Immature natural killer cell (primary cell): Measurements from ENCODE around the gene ERC1. TPM values are rescaled to one million over a fixed set of nuclear protein-coding genes. Genes with fewer than 3 reads are reported as not detected.
A peak's percentile ranks its signal among the peaks of the same experiment; 100 is the strongest.

Source experiments
- DNase-seq, 3 donors: peaks; one replicate each; pipeline ENCODE4 v3.0.0; 2022; ENCODE audit warnings: mixed read lengths in 1 of 3
- H3K27ac Mint-ChIP-seq, 6 donors: one replicate each; pipeline ENCODE4 v1.8.0; 2020; ENCODE audit warnings: mixed read lengths in 6 of 6, mild to moderate bottlenecking in 5 of 6, inconsistent platforms in 4 of 6, moderate library complexity in 3 of 6
- H3K27me3 Mint-ChIP-seq, 3 donors: one replicate each; pipeline ENCODE4 v1.8.0; 2020 to 2021; ENCODE audit warnings: low read depth in 3 of 3, mild to moderate bottlenecking in 3 of 3, mixed read lengths in 3 of 3, moderate library complexity in 3 of 3, inconsistent platforms in 1 of 3
- H3K36me3 Mint-ChIP-seq, 3 donors: one replicate each; pipeline ENCODE4 v1.8.0; 2020; ENCODE audit warnings: mixed read lengths in 3 of 3, inconsistent platforms in 2 of 3, mild to moderate bottlenecking in 2 of 3
- H3K4me1 Mint-ChIP-seq, 2 donors: one replicate each; pipeline ENCODE4 v1.8.0; 2020; ENCODE audit warnings: inconsistent platforms in 2 of 2, mild to moderate bottlenecking in 2 of 2, mixed read lengths in 2 of 2, moderate library complexity in 1 of 2
- H3K4me3 Mint-ChIP-seq, 5 donors: one replicate each; pipeline ENCODE4 v1.8.0; 2020; ENCODE audit warnings: mild to moderate bottlenecking in 5 of 5, mixed read lengths in 5 of 5, inconsistent platforms in 3 of 5, moderate library complexity in 3 of 5
- H3K9me3 Mint-ChIP-seq, 6 donors: one replicate each; pipeline ENCODE4 v1.8.0; 2020; ENCODE audit warnings: mild to moderate bottlenecking in 6 of 6, mixed read lengths in 6 of 6, inconsistent platforms in 4 of 6, moderate library complexity in 3 of 6
- polyA plus RNA-seq, 3 donors: library from polyadenylated mRNA; unstranded; fragments of 300-500 nt; fragmentation: Illumina TruSeq; gene quantifications; one replicate each; pipeline ENCODE4 v1.2.3, GENCODE V29; 2021

Gene ERC1
- polyA plus RNA-seq, 3 donors from 2014 or later: 1.7 to 14.0 (median 5.4) TPM

- H3K27me3 Mint-ChIP-seq: peaks cover 0 to 4% (median 3%) of the 10 kb centered on the region in 3 donors
- no peaks in the 10 kb centered on the region for H3K9me3 Mint-ChIP-seq
- peaks cover 0 to 4% (median 0%) of the 10 kb centered on the region in 3 donors for H3K36me3 Mint-ChIP-seq
- H3K4me3 Mint-ChIP-seq: no peak overlapping the region
- no peaks in the 10 kb centered on the region for H3K4me1 Mint-ChIP-seq
- no peak overlapping the region for H3K27ac Mint-ChIP-seq
- DNase-seq: no peak
These were observed 23.4 kb upstream of the ERC1 start for GRCh38 chr12:967641-968040.

- no peak for DNase-seq
- H3K4me1 Mint-ChIP-seq: no peaks in the 10 kb centered on the region
- H3K9me3 Mint-ChIP-seq: no peaks in the 10 kb centered on the region
These were observed 22.5 kb upstream of the ERC1 start for GRCh38 chr12:968545-968944.

GRCh38 chr12:969821-970220, 21.2 kb upstream of the ERC1 start:
- no peak for DNase-seq
- no peaks in the 10 kb centered on the region for H3K36me3 Mint-ChIP-seq
- no peak overlapping the region for H3K4me3 Mint-ChIP-seq

More at GRCh38 chr12:968545-968944, 22.5 kb upstream of the ERC1 start:
- Mint-ChIP-seq H3K27ac (no peak overlapping the region), H3K36me3 (peaks cover 0 to 3% (median 0%) of the 10 kb centered on the region in 3 donors), H3K27me3 (peaks cover 0 to 4% (median 3%) of the 10 kb centered on the region in 3 donors), H3K4me3 (no peak overlapping the region)

GRCh38 chr12:971991-972390, 19.0 kb upstream of the ERC1 start:
- no peak for DNase-seq
- no peaks in the 10 kb centered on the region for H3K27me3 Mint-ChIP-seq
- H3K4me1 Mint-ChIP-seq: no peaks in the 10 kb centered on the region
- no peak overlapping the region for H3K4me3 Mint-ChIP-seq
- no peaks in the 10 kb centered on the region for H3K9me3 Mint-ChIP-seq
- H3K36me3 Mint-ChIP-seq: no peaks in the 10 kb centered on the region
- H3K27ac Mint-ChIP-seq: no peak overlapping the region

More at GRCh38 chr12:969821-970220, 21.2 kb upstream of the ERC1 start:
- Mint-ChIP-seq H3K27ac (no peak overlapping the region), H3K4me1 (no peaks in the 10 kb centered on the region), H3K27me3 (peaks cover 0 to 3% (median 0%) of the 10 kb centered on the region in 3 donors), H3K9me3 (no peaks in the 10 kb centered on the region)

- Mint-ChIP-seq H3K4me1 (no peaks in the 10 kb centered on the region), H3K36me3 (no peaks in the 10 kb centered on the region), H3K9me3 (no peaks in the 10 kb centered on the region), H3K27ac (no peak overlapping the region), H3K27me3 (no peaks in the 10 kb centered on the region), H3K4me3 (no peak overlapping the region)
- no peak for DNase-seq
These were observed 16.7 kb upstream of the ERC1 start for GRCh38 chr12:974271-974862.

- no peak overlapping the region for H3K27ac Mint-ChIP-seq
These were observed 14.4 kb upstream of the ERC1 start for GRCh38 chr12:976644-977043.

GRCh38 chr12:977156-977555, 13.9 kb upstream of the ERC1 start:
- Mint-ChIP-seq H3K4me3 (no peak overlapping the region), H3K4me1 (no peaks in the 10 kb centered on the region), H3K27ac (no peak overlapping the region), H3K36me3 (no peaks in the 10 kb centered on the region), H3K9me3 (no peaks in the 10 kb centered on the region), H3K27me3 (no peaks in the 10 kb centered on the region)
- no peak for DNase-seq

More at GRCh38 chr12:976644-977043, 14.4 kb upstream of the ERC1 start:
- no peak overlapping the region for H3K4me3 Mint-ChIP-seq
- no peaks in the 10 kb centered on the region for H3K36me3 Mint-ChIP-seq
- no peaks in the 10 kb centered on the region for H3K9me3 Mint-ChIP-seq
- no peak for DNase-seq
- H3K4me1 Mint-ChIP-seq: no peaks in the 10 kb centered on the region
- H3K27me3 Mint-ChIP-seq: no peaks in the 10 kb centered on the region

- DNase-seq: no peak
- no peak overlapping the region for H3K4me3 Mint-ChIP-seq
- no peak overlapping the region for H3K27ac Mint-ChIP-seq
- H3K4me1 Mint-ChIP-seq: no peaks in the 10 kb centered on the region
- no peaks in the 10 kb centered on the region for H3K36me3 Mint-ChIP-seq
- H3K9me3 Mint-ChIP-seq: no peaks in the 10 kb centered on the region
- no peaks in the 10 kb centered on the region for H3K27me3 Mint-ChIP-seq
These were observed 11.7 kb upstream of the ERC1 start for GRCh38 chr12:979349-979748.

GRCh38 chr12:981176-981828, 9.7 kb upstream of the ERC1 start:
- Mint-ChIP-seq H3K9me3 (no peaks in the 10 kb centered on the region), H3K4me3 (no peak overlapping the region), H3K27me3 (no peaks in the 10 kb centered on the region), H3K36me3 (no peaks in the 10 kb centered on the region), H3K4me1 (no peaks in the 10 kb centered on the region), H3K27ac (no peak overlapping the region)
- DNase-seq: no peak

- H3K27ac Mint-ChIP-seq: no peak overlapping the region
- no peaks in the 10 kb centered on the region for H3K9me3 Mint-ChIP-seq
- no peaks in the 10 kb centered on the region for H3K36me3 Mint-ChIP-seq
- no peaks in the 10 kb centered on the region for H3K27me3 Mint-ChIP-seq
- H3K4me3 Mint-ChIP-seq: no peak overlapping the region
- no peak for DNase-seq
- H3K4me1 Mint-ChIP-seq: no peaks in the 10 kb centered on the region
These were observed 9.1 kb upstream of the ERC1 start for GRCh38 chr12:981961-982360.

- Mint-ChIP-seq H3K27me3 (peaks cover 14 to 25% (median 20%) of the 10 kb centered on the region in 3 donors), H3K4me1 (peaks cover 27 to 37% of the 10 kb centered on the region in 2 donors), H3K27ac (no peak overlapping the region), H3K36me3 (no peaks in the 10 kb centered on the region), H3K9me3 (no peaks in the 10 kb centered on the region), H3K4me3 (peak overlapping the region in 2 of 5 donors; percentile 43 to 84)
- no peak for DNase-seq
These were observed 2.4 kb upstream of the ERC1 start for GRCh38 chr12:988646-989045.

- Mint-ChIP-seq H3K4me3 (peak overlapping the region in 4 of 5 donors; percentile 6 to 84 (median 29)), H3K9me3 (no peaks in the 10 kb centered on the region), H3K27me3 (peaks cover 14 to 25% (median 20%) of the 10 kb centered on the region in 3 donors), H3K4me1 (peaks cover 27 to 37% of the 10 kb centered on the region in 2 donors), H3K27ac (peak overlapping the region in 1 of 6 donors; percentile 10), H3K36me3 (no peaks in the 10 kb centered on the region)
- no peak for DNase-seq
These were observed 2.0 kb upstream of the ERC1 start for GRCh38 chr12:989051-989450.

GRCh38 chr12:989751-990660, 1.0 kb upstream of the ERC1 start:
- peak in 2 of 3 donors; percentile 5 to 7 for DNase-seq
- peaks cover 14 to 25% (median 20%) of the 10 kb centered on the region in 3 donors for H3K27me3 Mint-ChIP-seq
- peak overlapping the region; percentile 81 to 96 (median 90) for H3K27ac Mint-ChIP-seq
- no peaks in the 10 kb centered on the region for H3K9me3 Mint-ChIP-seq
- H3K36me3 Mint-ChIP-seq: no peaks in the 10 kb centered on the region
- H3K4me3 Mint-ChIP-seq: peak overlapping the region; percentile 84 to 93 (median 90)
- H3K4me1 Mint-ChIP-seq: peaks cover 27 to 37% of the 10 kb centered on the region in 2 donors
